Calu3 (cell line): ENCODE measurements around the gene CHRNA5. TPM values are rescaled to one million over a fixed set of nuclear protein-coding genes. Genes with fewer than 3 reads are reported as not detected.

Experiments
- BruUV-seq: library from RNA; stranded (reverse); fragments of 400-500 nt; replicated peaks from 2 replicates; lab custom pipeline; 2021; lab: Mats Ljungman, UMichigan
- CTCF ChIA-PET: fragments of 300-600 bp; sonication (Branson Sonifier 250); formaldehyde crosslinking; loops from one replicate; lab custom pipeline; 2022; ENCODE audit warnings: antibody characterized with exemption; lab: Charles Lee
- DNase-seq: peaks from one replicate; pipeline ENCODE4 v3.0.0; 2022
- H3K27ac Mint-ChIP-seq: one replicate; pipeline ENCODE4 v1.8.0; 2022; ENCODE audit warnings: mixed read lengths; ENCODE audit not compliant: unreplicated experiment
- H3K27me3 Mint-ChIP-seq: one replicate; pipeline ENCODE4 v1.8.0; 2022; ENCODE audit warnings: mixed read lengths; ENCODE audit not compliant: unreplicated experiment
- H3K36me3 Mint-ChIP-seq: one replicate; pipeline ENCODE4 v1.8.0; 2022; ENCODE audit warnings: mild to moderate bottlenecking, moderate library complexity, mixed read lengths; ENCODE audit not compliant: insufficient read depth, unreplicated experiment
- H3K4me1 Mint-ChIP-seq: one replicate; pipeline ENCODE4 v1.8.0; 2022; ENCODE audit warnings: mild to moderate bottlenecking, low read depth, mixed read lengths; ENCODE audit not compliant: unreplicated experiment
- H3K4me3 Mint-ChIP-seq: one replicate; pipeline ENCODE4 v1.8.0; 2022; ENCODE audit warnings: mild to moderate bottlenecking, low read depth, moderate library complexity, mixed read lengths; ENCODE audit not compliant: unreplicated experiment
- H3K9me3 Mint-ChIP-seq: one replicate; pipeline ENCODE4 v1.8.0; 2022; ENCODE audit warnings: low read depth, mixed read lengths; ENCODE audit not compliant: unreplicated experiment
- intact Hi-C: fragments of 100-400 bp; cut with micrococcal nuclease; formaldehyde crosslinking; loops from one replicate; pipeline ENCODE4 v1.10.0; 2022; ENCODE audit not compliant: unreplicated experiment
- total RNA-seq: library from RNA; stranded (reverse); gene quantifications from 2 replicates; pipeline ENCODE4 v1.2.3, GENCODE V29; 2022
- TF ChIP-seq, protein P1 (sequence below): fragments of 200-600 bp; IDR thresholded peaks from one replicate; pipeline ENCODE4 v1.8.0; 2022; ENCODE audit warnings: antibody characterized with exemption; ENCODE audit not compliant: unreplicated experiment

CHRNA5 gene
- total RNA-seq, 1 experiment from 2014 or later, result 47.0 TPM

DNA sequence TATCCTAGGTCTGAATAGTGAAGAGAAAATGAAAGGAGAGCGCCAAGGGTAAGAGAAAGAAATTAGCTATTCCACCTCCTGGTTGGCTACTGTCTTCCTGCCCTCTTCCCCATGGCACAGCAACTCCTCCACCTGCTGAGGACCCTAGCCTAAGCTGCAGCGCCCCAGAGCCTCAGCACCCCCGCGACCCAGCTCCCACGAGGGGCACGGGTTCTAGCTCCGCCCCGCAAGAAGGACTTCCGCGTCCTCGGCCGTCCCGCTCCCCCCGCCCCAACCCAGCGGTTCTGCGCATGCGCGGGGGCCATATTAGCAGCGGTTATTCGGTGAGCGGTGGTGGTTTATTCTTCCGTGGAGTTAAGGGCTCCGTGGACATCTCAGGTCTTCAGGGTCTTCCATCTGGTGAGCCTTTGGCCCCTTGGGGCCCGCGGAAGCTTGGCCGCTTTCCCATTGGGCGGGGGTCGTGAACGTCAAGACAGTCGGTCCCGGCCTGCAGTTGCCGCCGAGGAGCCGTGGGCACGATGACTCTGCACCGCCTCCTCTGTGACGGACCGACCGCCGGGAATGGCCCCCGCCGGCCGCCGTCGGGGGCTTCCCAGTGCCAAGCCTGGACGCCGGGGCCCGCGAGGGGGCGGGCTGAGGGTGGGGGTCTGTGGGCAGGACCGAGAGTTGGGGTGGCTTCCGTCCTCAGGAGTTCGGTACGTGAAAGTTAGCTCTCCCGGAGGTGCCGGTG lies 25.0 kb upstream of the CHRNA5 start, which contains the start of gene PSMA4:
Gene PSMA4 (plus strand): TSS at position 304 of the 730 bp plus-strand sequence. CDS start 1,484 bp downstream, outside the sequence.
- Mint-ChIP-seq H3K4me3 (peak within 1 kb of the TSS; percentile 79), H3K27me3 (no peaks in the 10 kb centered on the region), H3K4me1 (peaks cover 15% of the 10 kb centered on the region), H3K9me3 (no peaks in the 10 kb centered on the region), H3K36me3 (peaks cover 43% of the 10 kb centered on the region), H3K27ac (peak within 1 kb of the TSS; percentile 90)
- TF ChIP-seq, protein P1, sequence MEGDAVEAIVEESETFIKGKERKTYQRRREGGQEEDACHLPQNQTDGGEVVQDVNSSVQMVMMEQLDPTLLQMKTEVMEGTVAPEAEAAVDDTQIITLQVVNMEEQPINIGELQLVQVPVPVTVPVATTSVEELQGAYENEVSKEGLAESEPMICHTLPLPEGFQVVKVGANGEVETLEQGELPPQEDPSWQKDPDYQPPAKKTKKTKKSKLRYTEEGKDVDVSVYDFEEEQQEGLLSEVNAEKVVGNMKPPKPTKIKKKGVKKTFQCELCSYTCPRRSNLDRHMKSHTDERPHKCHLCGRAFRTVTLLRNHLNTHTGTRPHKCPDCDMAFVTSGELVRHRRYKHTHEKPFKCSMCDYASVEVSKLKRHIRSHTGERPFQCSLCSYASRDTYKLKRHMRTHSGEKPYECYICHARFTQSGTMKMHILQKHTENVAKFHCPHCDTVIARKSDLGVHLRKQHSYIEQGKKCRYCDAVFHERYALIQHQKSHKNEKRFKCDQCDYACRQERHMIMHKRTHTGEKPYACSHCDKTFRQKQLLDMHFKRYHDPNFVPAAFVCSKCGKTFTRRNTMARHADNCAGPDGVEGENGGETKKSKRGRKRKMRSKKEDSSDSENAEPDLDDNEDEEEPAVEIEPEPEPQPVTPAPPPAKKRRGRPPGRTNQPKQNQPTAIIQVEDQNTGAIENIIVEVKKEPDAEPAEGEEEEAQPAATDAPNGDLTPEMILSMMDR, result no peak
- CTCF ChIA-PET, result interaction anchor here (0.6 to 1.9 kb wide), 3 partner anchors 25 to 333 kb away, joined by 3 to 16 read pairs (median 3); partner anchors contain the start of gene CHRNA5
- no TSS peak for BruUV-seq
- peak; percentile 95 for DNase-seq
- intact Hi-C loops, result no loop called here

DNA sequence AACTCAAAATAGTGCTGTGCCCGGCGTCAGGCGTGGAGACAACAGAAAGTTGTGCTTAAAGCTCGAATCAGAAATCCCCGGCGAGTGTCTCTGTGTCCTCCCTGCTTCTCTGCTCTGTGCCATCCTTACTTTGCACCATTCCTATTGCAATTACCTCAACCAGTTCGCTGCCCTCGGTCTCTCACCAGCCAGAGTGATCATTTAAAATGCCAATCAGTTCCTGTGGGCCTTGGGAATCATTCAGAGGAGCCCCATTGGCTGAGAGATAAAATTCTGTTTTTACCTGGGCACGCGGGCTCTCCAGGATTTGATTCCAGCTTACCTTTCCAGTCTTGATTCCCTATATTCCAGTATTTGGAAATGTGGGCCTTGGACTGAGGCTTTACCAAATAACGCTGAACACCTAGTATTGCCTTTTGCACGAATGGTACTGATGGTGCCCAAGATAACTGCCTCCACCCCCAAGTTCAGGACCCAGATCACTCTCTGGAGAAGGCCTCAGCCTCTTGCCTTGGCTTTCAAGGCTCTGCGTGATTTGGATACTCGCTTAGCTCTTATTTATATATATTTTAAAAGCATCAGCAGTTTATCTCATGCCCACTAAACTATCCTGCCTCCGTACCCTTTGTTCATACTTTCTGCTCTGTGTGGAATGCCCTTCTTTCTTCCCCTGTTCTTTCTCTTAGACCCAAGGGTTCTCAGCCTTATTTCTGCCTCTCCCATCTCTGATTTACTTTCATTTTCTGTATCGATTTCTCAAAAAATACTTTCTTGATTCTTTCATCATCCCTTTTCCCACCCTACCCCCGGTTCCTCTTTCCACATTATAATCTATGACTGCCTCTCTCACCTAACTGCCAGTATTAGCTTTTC lies 24.2 kb upstream of the CHRNA5 start:
- Mint-ChIP-seq H3K4me3 (peak overlapping the region; percentile 79), H3K27ac (peak overlapping the region; percentile 90), H3K36me3 (peaks cover 51% of the 10 kb centered on the region), H3K9me3 (no peaks in the 10 kb centered on the region), H3K27me3 (no peaks in the 10 kb centered on the region), H3K4me1 (peaks cover 15% of the 10 kb centered on the region)
- intact Hi-C loops, result no loop called here
- CTCF ChIA-PET, result interaction anchor here (1.0 to 1.9 kb wide), 2 partner anchors 24 to 33 kb away, joined by 3 to 16 read pairs; partner anchors contain the start of gene CHRNA5
- BruUV-seq, result no TSS peak
- TF ChIP-seq, protein P1, result no peak
- DNase-seq, result no peak

DNA sequence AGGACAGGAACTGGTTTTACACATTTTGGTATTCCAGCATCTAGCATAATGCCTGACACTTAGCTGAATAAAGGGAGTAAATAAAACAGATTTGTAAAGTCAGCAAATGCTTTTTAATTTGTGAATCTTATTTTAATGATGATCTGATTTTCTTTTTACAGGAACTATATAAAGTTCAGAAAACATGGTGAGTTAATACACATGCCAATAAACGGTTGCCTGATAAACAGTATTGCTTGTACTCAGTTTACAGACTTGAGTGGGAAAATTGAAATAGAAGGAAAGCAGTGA lies 23.6 kb upstream of the CHRNA5 start:
- Mint-ChIP-seq H3K27me3 (no peaks in the 10 kb centered on the region), H3K27ac (peak overlapping the region; percentile 90), H3K9me3 (no peaks in the 10 kb centered on the region), H3K4me3 (peak overlapping the region; percentile 79), H3K36me3 (peaks cover 56% of the 10 kb centered on the region), H3K4me1 (peaks cover 15% of the 10 kb centered on the region)
- intact Hi-C loops, result no loop called here
- TF ChIP-seq, protein P1, result no peak
- no TSS peak for BruUV-seq
- DNase-seq, result no peak
- CTCF ChIA-PET, result interaction anchor here (1.0 kb wide), 1 partner anchor 33 kb away, joined by 3 read pairs; no protein-coding TSS in a partner anchor

DNA sequence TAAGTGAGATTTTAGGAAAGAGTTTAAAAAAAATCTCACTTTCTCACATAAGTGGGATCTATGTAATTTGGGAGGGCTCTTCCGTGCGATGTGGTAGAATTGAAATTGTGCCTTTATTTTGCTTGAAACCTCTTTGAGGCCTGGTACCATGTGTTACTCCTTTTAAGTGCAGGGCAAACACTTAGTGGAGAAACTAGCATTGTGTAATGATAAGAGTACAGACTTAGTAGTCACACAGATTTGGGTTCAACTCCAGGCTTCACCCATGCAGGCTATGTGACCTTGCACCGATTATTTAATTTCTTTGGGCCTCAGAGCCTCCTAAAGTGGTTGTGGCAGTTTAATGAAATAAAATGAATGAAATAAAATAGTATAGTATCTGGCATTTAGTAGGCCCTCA lies 22.7 kb upstream of the CHRNA5 start:
- intact Hi-C loops, result no loop called here
- Mint-ChIP-seq H3K9me3 (no peaks in the 10 kb centered on the region), H3K36me3 (peaks cover 61% of the 10 kb centered on the region), H3K27me3 (no peaks in the 10 kb centered on the region), H3K27ac (no peak overlapping the region), H3K4me1 (peaks cover 15% of the 10 kb centered on the region), H3K4me3 (peak overlapping the region; percentile 79)
- TF ChIP-seq, protein P1, result no peak
- no TSS peak for BruUV-seq
- CTCF ChIA-PET, result interaction anchor here (0.7 kb wide), 1 partner anchor 535 kb away, joined by 3 read pairs; no protein-coding TSS in a partner anchor
- DNase-seq, result no peak
